SJCRH30 (cell line): ENCODE measurements around the gene HRNR. TPM values are rescaled to one million over a fixed set of nuclear protein-coding genes. Genes with fewer than 3 reads are reported as not detected.
"Not testable (repeated sequence)": the region's sequence is repeated elsewhere in the genome, so short reads cannot be mapped to it uniquely, and the experiment has no call there.

Source experiments
- DNase-seq, 2 experiments: peaks; one replicate each; pipeline ENCODE4 v3.0.0-alpha.2; 2015 to 2020
- H3K27ac ChIP-seq: fragments of 250-450 bp; sonication (Bioruptor Pico); 2 replicates; pipeline ENCODE4 v1.5.1; 2020; ENCODE audit warnings: mild to moderate bottlenecking, moderate library complexity
- H3K27me3 ChIP-seq: fragments of 250-450 bp; sonication (Bioruptor Pico); 2 replicates; pipeline ENCODE4 v1.5.1; 2020; ENCODE audit warnings: mild to moderate bottlenecking, moderate library complexity
- H3K36me3 ChIP-seq: fragments of 250-450 bp; sonication (Bioruptor Pico); 2 replicates; pipeline ENCODE4 v1.5.1; 2020; ENCODE audit warnings: mild to moderate bottlenecking, moderate library complexity
- H3K4me1 ChIP-seq: fragments of 250-450 bp; sonication (Bioruptor Pico); 2 replicates; pipeline ENCODE4 v1.5.1; 2020; ENCODE audit warnings: mild to moderate bottlenecking, moderate library complexity
- H3K4me3 ChIP-seq: fragments of 250-450 bp; sonication (Bioruptor Pico); 2 replicates; pipeline ENCODE4 v1.5.1; 2020; ENCODE audit warnings: mild to moderate bottlenecking, moderate library complexity
- H3K9me3 ChIP-seq: fragments of 250-450 bp; sonication (Bioruptor Pico); replicated peaks from 2 replicates; pipeline ENCODE4 v1.5.1; 2020; ENCODE audit warnings: mild to moderate bottlenecking, moderate library complexity
- total RNA-seq: library from RNA; depleted of rRNA; stranded (reverse); fragments of >200 nt; shearing (Covaris generic); gene quantifications from 2 replicates; pipeline ENCODE4 v1.2.3, GENCODE V29; 2014

Gene HRNR
- total RNA-seq, 1 experiment from 2014 or later: not detected

DNA sequence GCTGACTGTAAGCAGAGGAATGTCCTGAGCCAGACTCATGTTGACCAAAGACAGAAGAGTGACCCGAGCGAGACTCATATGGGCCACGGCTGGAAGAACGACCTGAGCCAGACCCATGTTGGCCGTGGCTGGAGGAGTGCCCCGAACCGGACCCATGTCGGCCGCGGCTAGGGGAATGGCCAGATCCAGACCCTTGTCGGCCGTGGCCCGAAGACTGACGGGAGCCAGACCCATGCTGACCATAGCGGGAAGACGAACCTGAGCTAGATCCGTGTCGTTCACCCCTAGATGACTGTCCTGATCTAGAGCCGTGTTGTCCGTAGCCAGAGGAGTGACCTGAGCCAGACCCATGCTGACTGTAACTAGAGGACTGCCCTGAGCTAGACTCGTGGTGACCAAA lies 9.1 kb downstream of the HRNR start:
- not testable (repeated sequence) for H3K27ac ChIP-seq, DNase-seq, H3K4me1 ChIP-seq, H3K27me3 ChIP-seq, H3K36me3 ChIP-seq, H3K9me3 ChIP-seq, H3K4me3 ChIP-seq

- H3K4me1 ChIP-seq: no peaks in the 10 kb centered on the region
- H3K27ac ChIP-seq: no peak overlapping the region
- no peaks in the 10 kb centered on the region for H3K27me3 ChIP-seq
- no peak for DNase-seq
- no peak overlapping the region for H3K4me3 ChIP-seq
- no peaks in the 10 kb centered on the region for H3K36me3 ChIP-seq
- H3K9me3 ChIP-seq: no peaks in the 10 kb centered on the region
Measured at GRCh38 chr1:152198982-152199381, 25.0 kb downstream of the HRNR start.

DNA sequence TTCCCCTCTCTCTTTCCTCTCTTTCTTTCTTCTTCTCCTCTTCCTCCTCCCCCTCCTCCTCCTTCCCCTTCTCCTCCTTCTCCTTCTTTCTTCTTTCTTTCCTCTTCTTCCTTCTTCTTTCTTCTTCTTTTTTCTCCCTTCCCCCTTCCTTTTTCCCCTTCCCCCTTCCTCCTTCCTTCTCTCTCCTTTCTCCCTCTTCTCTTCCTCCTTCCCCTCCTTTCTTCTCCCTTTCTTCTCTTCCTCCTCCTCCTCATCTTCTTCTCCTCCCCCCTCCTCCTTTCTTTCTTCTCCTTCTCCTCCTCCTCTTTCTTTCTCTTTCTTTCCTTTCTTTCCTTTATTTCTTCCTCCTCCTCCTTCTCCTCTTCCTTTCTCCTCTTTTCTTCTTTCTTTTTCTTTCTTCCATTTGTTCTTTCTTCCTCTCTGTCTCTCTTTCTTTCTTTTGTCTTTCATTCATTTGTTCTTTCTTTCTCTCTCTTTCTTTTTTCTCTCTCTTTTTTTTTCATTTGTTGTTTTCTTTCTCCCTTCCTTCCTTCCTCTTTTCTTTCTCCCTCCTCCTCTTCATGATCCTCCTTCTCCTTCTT lies 26.5 kb downstream of the HRNR start:
- Histone ChIP-seq H3K27ac (no peak overlapping the region), H3K4me3 (no peak overlapping the region), H3K27me3 (no peaks in the 10 kb centered on the region), H3K4me1 (no peaks in the 10 kb centered on the region), H3K36me3 (no peaks in the 10 kb centered on the region), H3K9me3 (no peaks in the 10 kb centered on the region)
- no peak for DNase-seq

- H3K27me3 ChIP-seq: no peaks in the 10 kb centered on the region
- no peak overlapping the region for H3K27ac ChIP-seq
- H3K4me1 ChIP-seq: no peaks in the 10 kb centered on the region
- no peak for DNase-seq
- no peaks in the 10 kb centered on the region for H3K9me3 ChIP-seq
- no peaks in the 10 kb centered on the region for H3K36me3 ChIP-seq
- H3K4me3 ChIP-seq: no peak overlapping the region
Measured at GRCh38 chr1:152191711-152192110, 32.3 kb downstream of the HRNR start.

GRCh38 chr1:152191260-152191659 lies 32.7 kb downstream of the HRNR start:
- no peak overlapping the region for H3K4me3 ChIP-seq
- H3K27me3 ChIP-seq: no peaks in the 10 kb centered on the region
- H3K9me3 ChIP-seq: no peaks in the 10 kb centered on the region
- no peak for DNase-seq
- H3K36me3 ChIP-seq: no peaks in the 10 kb centered on the region
- H3K4me1 ChIP-seq: no peaks in the 10 kb centered on the region
- no peak overlapping the region for H3K27ac ChIP-seq

DNA sequence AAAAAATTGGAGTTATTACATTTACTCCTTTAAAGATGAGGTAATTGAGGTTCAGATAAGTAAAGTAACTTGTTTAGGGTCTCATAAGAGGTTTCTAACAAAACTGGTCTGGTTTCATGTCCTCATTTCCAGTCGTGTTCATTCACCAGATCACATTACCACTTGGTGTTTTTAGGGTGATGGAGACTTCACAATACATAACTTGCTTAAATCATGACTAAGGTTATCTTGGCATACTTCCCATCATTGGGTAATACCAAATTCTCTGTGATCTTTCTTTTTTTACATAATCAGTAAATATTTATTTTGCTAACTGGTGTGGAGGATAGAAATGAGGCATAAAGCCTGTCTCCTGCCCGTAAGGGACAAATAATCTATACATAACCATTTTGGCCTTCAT lies 33.4 kb downstream of the HRNR start:
- DNase-seq: no peak

DNA sequence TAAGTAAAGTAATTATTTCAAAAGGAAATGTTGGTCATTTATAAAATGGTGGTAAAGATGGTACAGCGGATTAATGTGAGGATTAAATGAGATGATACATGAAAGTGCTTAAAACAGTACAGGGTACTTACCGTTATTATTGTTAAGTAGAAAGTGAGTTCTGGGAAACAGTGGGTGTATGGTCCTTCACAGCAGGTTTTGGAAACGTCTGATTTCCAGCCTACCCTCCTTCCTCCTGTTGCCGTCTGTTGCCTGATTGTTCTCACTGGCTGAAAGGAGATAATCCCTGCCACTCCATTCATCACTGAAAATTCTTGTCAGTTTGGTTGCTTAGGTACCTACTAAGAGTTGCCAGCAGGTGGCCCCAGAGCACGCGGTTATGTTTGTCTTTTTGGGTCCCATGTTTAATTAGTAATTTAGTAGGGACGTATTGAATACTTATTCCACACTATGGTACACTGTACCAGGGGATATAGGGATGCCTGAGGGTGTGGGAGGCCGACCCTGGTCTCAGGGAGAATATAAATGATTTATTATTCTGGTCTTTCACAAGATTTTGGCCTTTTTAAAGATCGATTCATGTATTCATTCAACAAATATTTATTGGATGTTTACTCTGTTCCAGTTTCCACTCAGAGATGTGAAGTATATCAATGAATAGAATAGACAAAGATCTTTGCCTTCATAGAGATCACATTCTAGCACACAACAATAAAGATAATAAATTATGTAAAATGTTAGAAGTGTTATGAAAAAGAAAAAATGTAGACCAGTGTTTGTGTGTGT lies 34.1 kb downstream of the HRNR start:
- Histone ChIP-seq H3K4me1 (no peaks in the 10 kb centered on the region), H3K36me3 (no peaks in the 10 kb centered on the region), H3K9me3 (no peaks in the 10 kb centered on the region), H3K4me3 (no peak overlapping the region), H3K27me3 (no peaks in the 10 kb centered on the region), H3K27ac (no peak overlapping the region)
- peak; percentile 30 to 63 for DNase-seq

More for the DNA sequence above, 33.4 kb downstream of the HRNR start:
- no peaks in the 10 kb centered on the region for H3K27me3 ChIP-seq
- H3K36me3 ChIP-seq: no peaks in the 10 kb centered on the region
- H3K4me1 ChIP-seq: no peaks in the 10 kb centered on the region
- H3K4me3 ChIP-seq: no peak overlapping the region
- H3K27ac ChIP-seq: no peak overlapping the region
- no peaks in the 10 kb centered on the region for H3K9me3 ChIP-seq

DNA sequence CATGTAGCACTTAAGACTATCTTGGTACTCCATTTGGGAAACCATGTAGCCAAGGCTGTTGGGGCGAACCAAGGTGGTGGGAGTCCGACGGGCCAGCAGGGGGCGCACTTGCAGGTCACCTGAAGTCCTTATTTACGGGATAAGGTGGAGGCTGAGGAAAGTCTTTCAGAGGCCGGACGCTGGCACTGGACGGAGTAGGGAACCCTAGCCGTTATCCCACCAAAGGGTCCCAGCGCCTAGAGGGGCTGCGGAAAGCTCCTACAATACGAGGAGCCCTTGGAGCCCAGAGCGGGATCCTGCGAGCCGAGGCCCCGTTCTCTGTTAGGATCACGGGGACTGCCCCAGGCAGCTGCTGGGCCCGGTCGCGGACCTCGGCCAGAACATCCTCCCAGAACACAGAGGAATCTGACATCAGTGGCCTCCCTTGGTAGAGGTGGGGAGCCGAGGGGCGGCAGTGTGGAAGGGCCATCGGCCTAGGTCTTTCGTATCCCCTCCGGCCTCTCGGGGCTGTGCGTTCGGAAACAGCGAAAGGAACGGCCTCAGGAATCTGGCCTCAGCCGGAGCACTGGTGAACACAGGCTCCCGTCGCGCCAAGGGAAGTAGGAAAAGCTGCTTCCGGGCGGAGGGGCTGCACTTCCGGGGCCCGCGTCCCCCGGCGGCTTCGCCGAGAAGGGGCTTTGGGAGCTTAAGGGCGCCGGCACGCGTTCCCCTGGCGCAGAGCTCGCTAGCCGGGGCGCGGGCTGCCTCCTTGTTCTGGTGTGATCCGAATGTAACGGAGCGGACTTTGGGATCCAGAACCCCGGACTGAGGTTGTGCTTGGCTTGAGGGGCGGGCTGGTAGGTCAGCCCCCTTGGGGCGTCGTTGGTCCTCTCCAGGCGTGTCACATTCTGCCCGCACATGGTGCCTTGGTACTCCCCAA lies 35.1 kb downstream of the HRNR start:
- no peaks in the 10 kb centered on the region for H3K9me3 ChIP-seq
- no peaks in the 10 kb centered on the region for H3K27me3 ChIP-seq
- no peaks in the 10 kb centered on the region for H3K4me1 ChIP-seq
- no peaks in the 10 kb centered on the region for H3K36me3 ChIP-seq
- no peak overlapping the region for H3K4me3 ChIP-seq
- H3K27ac ChIP-seq: no peak overlapping the region
- peak; percentile 20 to 51 for DNase-seq

GRCh38 chr1:152186556-152187285 lies 37.3 kb downstream of the HRNR start:
- Histone ChIP-seq H3K27ac (no peak overlapping the region), H3K4me3 (no peak overlapping the region), H3K4me1 (no peaks in the 10 kb centered on the region), H3K27me3 (no peaks in the 10 kb centered on the region), H3K9me3 (no peaks in the 10 kb centered on the region), H3K36me3 (no peaks in the 10 kb centered on the region)
- no peak for DNase-seq

GRCh38 chr1:152185544-152186391 lies 38.2 kb downstream of the HRNR start:
- DNase-seq: peak; percentile 29 to 68
- H3K27me3 ChIP-seq: no peaks in the 10 kb centered on the region

DNA sequence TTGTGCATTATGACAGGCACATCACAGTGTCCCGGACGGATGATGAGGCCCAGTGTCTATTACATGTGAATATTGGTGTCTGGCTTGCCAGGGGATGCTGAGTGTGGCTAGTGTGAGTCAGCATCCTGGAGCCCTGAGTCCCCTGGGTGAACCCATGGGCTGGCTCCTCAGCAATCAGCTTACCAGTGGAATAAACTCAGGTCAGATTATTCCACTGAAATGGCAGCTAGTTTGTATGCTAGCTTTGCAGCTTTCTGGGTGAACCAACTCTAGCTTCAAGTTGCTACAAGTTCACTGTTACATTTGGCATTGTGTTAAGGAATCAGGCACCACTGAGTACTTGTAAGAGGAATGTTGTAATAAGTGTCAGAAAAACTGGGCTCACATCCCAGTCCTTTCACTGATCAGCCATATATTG lies 41.0 kb downstream of the HRNR start:
- Histone ChIP-seq H3K36me3 (no peaks in the 10 kb centered on the region), H3K4me1 (no peaks in the 10 kb centered on the region), H3K4me3 (no peak overlapping the region), H3K9me3 (no peaks in the 10 kb centered on the region), H3K27ac (no peak overlapping the region), H3K27me3 (no peaks in the 10 kb centered on the region)
- no peak for DNase-seq

More at GRCh38 chr1:152185544-152186391, 38.2 kb downstream of the HRNR start:
- Histone ChIP-seq H3K27ac (no peak overlapping the region), H3K36me3 (no peaks in the 10 kb centered on the region), H3K4me3 (no peak overlapping the region), H3K9me3 (no peaks in the 10 kb centered on the region), H3K4me1 (no peaks in the 10 kb centered on the region)

DNA sequence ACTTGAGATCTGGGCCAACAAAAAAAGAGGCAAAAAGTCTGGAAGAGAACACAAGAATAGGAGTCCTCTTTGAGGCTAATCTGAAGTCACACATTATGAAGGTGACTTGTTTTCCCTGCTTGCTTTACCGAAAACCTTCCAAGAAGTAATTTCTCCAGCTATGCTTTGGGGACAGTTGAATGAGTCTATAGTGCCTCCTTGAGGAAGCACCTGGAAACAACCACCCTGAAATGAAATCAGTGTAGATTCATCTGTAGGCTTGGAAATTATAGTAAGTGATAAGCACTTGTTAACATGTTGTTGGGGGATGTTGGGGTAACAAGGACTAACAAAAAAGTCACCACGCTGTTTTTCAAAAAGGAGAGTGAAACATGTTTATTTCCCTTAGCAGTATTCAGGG lies 41.6 kb downstream of the HRNR start:
- no peaks in the 10 kb centered on the region for H3K27me3 ChIP-seq
- peak in 1 of 2 experiments; percentile 36 for DNase-seq
- no peaks in the 10 kb centered on the region for H3K9me3 ChIP-seq
- H3K36me3 ChIP-seq: no peaks in the 10 kb centered on the region
- no peak overlapping the region for H3K27ac ChIP-seq
- H3K4me1 ChIP-seq: no peaks in the 10 kb centered on the region
- no peak overlapping the region for H3K4me3 ChIP-seq

DNA sequence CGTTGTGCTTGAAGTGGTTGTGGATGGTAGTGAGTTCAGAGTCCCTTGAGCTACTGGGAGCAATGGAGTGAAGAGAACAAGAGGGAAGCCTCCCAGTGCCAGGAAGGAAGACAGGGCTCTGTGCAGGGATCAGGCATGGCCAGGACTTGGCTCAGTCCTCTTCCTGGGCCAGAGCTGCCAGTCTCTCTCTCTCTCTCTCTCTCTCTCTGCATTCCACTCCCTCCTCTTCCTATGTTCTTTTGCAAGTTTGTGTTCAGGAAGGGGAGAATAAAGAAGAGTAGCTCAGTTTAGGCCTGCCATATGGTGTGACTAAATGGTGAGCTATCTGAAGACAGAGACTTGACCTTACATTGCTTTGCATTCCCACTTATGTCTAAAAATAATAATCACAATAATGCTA lies 44.4 kb downstream of the HRNR start:
- Histone ChIP-seq H3K27ac (no peak overlapping the region), H3K36me3 (no peaks in the 10 kb centered on the region), H3K9me3 (no peaks in the 10 kb centered on the region), H3K4me3 (no peak overlapping the region), H3K4me1 (no peaks in the 10 kb centered on the region), H3K27me3 (no peaks in the 10 kb centered on the region)
- DNase-seq: no peak
